ENCODE data around the gene TMEM19. TPM values are rescaled to one million over a fixed set of nuclear protein-coding genes. Genes with fewer than 3 reads are reported as not detected.
"Not testable (repeated sequence)": the region's sequence is repeated elsewhere in the genome, so short reads cannot be mapped to it uniquely, and the experiment has no call there.

The TMEM19 gene
- total RNA-seq, 1 experiment from 2014 or later = 30.5 TPM

DNA sequence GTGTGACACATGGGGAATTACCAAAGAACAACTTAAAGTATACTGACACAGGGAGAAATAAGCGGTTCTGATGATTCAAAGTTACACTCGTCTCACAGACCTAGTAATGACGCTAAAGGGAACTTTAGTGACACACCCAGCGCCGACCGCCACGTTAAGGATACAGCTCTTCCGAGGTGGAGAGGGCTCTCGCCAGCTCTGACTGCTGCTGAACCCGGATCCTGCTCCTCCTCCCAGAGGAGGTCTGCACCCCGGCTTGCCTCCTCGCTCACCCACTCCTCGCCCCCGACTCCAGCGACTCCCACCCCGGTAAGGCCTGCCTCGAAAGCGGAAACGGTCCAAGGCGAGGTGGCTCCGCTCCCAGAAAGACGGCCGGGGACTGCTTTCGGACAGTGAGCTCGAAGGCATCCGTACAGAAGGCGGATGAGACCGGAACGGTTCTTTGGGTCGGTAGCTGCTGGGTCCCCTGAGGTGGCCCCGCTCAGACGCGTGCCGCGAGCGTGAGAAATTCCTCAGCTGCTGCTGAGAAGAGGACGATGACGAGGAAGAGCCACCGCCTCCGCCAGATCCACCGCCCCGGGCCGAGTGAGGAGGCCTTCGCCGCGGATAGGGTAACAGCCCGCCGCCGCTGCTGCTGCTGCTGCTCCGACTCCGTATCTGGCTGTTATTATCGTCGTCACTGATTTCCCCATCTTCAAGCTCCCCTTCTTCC, 22.9 kb upstream of the TMEM19 start:
- DNase-seq = peak; percentile 59
- Histone ChIP-seq H3K27me3 (no peaks in the 10 kb centered on the region), H3K36me3 (peaks cover 39% of the 10 kb centered on the region), H3K4me3 (peak overlapping the region; percentile 89), H3K9me3 (no peaks in the 10 kb centered on the region)

DNA sequence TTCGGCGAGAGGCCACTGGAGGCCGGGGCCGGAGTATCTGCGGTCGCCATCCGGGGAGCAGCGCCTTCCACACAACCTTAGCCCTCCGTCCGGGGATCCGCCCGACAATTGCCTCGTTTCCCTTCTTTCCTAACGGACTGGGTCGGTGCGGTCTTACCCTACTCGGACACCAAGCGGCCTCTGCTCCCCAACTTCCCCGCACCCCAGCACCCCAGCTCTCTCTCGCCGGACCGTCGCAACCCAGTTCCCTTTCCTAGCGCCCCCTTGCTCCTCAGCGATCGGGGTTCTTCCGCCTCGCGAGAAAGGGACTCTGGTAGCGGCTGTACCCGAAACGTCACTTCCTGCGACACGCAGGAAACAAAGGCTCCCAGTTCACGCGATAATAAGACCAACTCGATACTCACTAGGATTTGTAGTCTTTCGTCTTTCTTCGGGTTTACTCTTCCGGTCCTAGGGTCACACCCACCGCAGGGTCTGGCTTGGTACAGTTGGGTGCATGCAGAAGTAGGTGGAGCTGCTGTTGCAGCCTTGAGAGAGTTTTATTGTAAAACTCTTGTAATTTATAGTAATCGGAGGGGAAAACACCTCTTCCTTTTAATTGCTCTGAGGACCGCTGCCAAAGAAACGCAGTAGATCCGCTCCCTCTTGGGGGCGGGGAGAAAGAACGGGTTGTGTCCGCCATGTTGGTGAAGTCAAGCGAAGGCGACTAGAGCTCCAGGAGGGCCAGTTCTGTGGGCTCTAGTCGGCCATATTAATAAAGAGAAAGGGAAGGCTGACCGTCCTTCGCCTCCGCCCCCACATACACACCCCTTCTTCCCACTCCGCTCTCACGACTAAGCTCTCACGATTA, 22.1 kb upstream of the TMEM19 start, which contains the start of the genes THAP2 and ZFC3H1:
Gene THAP2 (plus strand): TSS at position 741 of the 850 bp plus-strand sequence. CDS start 209 bp downstream, outside the sequence.
Gene ZFC3H1 (minus strand): TSS at position 288 of the 850 bp plus-strand sequence. CDS start 238 bp downstream, at position 50.
- Histone ChIP-seq H3K36me3 (peaks cover 33% of the 10 kb centered on the region), H3K4me3 (peak within 1 kb of the TSS; percentile 89), H3K9me3 (no peaks in the 10 kb centered on the region), H3K27me3 (no peaks in the 10 kb centered on the region)
- peak; percentile 96 for DNase-seq

DNA sequence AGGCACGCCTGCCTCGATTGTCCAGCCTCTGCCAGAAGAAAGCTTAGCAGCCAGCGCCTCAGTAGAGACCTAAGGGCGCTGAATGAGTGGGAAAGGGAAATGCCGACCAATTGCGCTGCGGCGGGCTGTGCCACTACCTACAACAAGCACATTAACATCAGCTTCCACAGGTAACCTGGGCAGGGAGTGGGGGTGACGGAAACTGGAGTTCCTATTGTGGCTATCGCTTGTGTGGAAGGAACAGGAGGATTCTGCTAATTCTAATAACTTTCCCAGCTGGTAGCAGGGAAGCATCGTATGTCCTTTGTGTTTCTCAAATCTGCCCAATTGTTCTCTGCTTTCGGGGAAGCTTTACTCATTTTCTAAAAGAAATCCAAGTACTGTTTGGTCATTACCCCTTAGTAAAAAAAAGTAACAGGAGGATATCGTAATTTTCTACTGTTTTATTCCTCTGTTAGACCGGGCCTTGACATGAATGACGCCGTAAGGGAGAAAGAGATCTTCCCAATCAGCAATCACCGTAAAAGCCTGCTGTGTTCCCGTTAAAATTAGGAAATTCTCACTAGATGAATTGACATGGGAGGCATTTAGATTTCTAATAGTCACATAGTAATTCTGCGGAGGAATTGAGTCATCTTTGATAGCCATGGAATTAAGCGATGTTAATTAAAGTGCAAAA, 21.3 kb upstream of the TMEM19 start:
- H3K4me3 ChIP-seq = peak overlapping the region; percentile 89
- peaks cover 25% of the 10 kb centered on the region for H3K36me3 ChIP-seq
- H3K27me3 ChIP-seq = no peaks in the 10 kb centered on the region
- no peak for DNase-seq
- H3K9me3 ChIP-seq = no peaks in the 10 kb centered on the region

DNA sequence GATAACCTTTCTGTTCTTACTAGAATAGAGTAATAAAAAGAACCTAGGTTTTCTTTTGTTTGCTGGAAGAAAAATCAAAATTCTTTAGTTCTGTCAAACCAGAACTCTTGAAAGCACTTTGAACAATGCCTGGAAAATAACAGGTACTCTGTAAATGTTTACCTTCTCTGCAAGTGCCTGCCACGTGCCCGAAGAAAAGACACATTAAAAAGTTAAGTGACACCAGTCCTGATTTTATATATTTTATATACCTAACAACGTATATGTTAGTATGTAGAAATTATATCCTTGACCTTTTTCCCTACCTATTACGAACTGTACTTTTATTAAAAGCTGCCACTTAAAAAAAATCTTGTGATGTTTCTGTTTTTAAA, 20.8 kb upstream of the TMEM19 start:
- no peaks in the 10 kb centered on the region for H3K27me3 ChIP-seq
- H3K4me3 ChIP-seq = peak overlapping the region; percentile 89
- peaks cover 20% of the 10 kb centered on the region for H3K36me3 ChIP-seq
- H3K9me3 ChIP-seq = no peaks in the 10 kb centered on the region
- DNase-seq = no peak

DNA sequence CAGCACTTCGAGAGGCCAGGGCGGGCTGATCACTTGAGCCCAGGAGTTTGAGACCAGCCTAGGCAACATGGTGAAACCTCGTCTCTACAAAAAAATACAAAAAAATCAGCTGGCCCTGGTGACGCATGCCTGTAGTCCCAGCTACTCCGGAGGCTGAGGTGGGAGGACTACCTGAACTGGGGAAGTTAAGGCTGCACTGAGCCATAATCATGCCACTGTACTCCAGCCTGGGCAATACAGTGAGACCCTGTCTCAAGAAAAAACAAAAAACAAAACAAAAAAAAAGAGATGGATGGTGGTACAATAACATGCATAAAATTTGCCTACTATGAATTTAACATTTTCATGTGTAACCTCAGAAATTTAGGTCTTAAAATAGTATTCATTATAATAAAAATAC, 19.6 kb upstream of the TMEM19 start:
- Histone ChIP-seq H3K4me3 (no peak overlapping the region), H3K36me3 (peaks cover 12% of the 10 kb centered on the region), H3K9me3 (no peaks in the 10 kb centered on the region), H3K27me3 (no peaks in the 10 kb centered on the region)
- no peak for DNase-seq

DNA sequence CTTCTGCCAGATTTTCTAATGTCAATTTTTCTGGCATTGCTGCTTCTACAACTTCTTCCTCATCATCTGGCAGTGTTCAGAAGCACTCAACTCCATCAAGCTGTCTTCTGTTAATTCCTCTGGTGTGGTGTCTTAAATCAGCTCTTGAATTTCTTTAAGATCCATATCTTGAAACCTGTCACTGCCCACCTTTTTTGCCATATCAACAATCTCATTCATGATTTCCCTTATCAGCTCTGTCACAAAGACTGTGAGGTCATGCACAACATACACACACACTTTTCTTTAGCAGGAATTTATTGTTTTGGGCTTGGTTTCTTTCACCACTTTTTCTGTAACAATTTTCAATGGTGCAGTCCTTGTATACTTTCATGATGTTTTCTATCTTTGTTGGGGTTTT, 14.6 kb upstream of the TMEM19 start:
- H3K27me3 ChIP-seq = no peaks in the 10 kb centered on the region
- H3K9me3 ChIP-seq = no peaks in the 10 kb centered on the region
- no peak overlapping the region for H3K4me3 ChIP-seq
- peaks cover 2% of the 10 kb centered on the region; the same call in 1 of the 2 replicates for H3K36me3 ChIP-seq
- DNase-seq = no peak

DNA sequence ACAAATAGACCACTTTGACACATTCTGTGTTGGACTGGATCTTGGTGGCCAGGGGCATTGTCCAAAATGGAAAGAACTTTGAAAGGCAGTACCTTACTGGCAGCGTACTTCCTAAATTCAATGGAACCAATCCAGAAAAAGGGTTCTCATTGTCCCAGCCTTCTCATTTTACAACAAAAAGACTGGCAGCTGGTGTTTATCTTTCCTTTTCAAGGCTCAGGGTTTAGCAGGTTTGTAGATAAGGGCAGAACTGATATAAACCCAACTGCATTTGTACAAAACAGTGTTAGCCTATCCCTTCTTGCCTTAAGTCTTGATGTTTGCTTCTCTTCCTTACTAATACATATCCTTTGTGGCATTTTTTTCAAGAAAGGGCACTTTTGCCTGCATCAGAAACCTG, 14.1 kb upstream of the TMEM19 start:
- Histone ChIP-seq H3K4me3 (no peak overlapping the region), H3K9me3 (no peaks in the 10 kb centered on the region), H3K36me3 (no peaks in the 10 kb centered on the region; the same call in 1 of the 2 replicates), H3K27me3 (no peaks in the 10 kb centered on the region)
- no peak for DNase-seq

DNA sequence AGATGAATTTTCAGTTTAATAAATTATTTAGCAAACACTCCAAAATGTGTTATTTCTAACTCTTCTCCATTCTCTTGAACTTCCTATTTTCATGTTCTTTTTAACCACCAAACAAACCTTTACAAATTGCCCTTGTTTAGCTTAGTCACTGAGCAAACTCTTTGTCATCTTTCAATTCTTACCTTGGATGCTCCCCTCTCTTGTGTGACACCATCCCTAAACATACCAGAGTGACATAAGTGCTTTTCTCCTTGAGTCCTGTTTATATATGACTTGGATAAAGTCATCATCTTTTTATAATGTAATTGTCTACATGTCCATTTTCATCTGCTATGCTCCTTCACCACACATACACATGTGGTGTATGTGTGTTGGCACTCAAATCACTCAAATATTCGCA, 3.4 kb upstream of the TMEM19 start:
- Histone ChIP-seq H3K36me3 (no peaks in the 10 kb centered on the region), H3K9me3 (no peaks in the 10 kb centered on the region), H3K4me3 (no peak overlapping the region), H3K27me3 (no peaks in the 10 kb centered on the region)
- no peak for DNase-seq

DNA sequence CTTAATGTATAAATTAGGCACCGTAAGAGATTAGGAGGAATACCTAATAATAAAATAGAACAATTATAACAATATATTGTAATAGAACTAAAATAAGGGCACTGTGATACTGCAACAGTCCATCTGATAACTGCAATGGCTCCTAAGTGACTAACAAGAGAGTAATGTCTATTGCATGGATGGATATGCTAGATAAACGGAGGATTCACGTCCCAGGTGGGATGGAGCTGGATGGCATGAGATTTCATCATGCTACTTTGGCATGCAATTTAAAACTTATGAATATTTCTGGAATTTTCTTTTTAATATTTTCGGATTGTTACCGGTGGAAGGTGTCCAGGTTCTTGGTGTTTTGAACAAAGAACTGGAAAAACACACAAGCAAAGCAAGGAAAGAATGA, 2.2 kb upstream of the TMEM19 start:
- Histone ChIP-seq H3K9me3 (no peaks in the 10 kb centered on the region), H3K27me3 (no peaks in the 10 kb centered on the region), H3K36me3 (no peaks in the 10 kb centered on the region), H3K4me3 (no peak overlapping the region)
- DNase-seq = no peak

DNA sequence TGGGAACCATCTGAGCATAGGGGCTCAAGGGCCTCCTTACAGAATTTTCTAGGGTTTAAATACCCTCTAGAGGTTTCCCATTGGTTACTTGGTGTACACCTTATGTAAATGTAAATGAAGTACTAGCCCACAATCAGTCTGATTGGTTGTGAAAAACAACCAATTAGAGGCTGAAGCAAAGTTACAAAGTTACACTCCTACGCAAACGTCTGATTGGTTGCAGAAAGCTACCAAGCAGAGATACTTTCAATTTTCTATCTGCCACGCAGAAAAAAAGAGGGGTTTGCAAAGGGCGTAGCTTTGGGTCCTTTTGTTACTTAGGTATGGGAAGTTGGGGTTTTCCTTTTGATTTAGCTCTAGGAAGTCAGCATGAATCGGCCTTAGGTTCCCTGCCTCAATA, 1.8 kb upstream of the TMEM19 start:
- Histone ChIP-seq H3K36me3 (no peaks in the 10 kb centered on the region), H3K9me3 (no peaks in the 10 kb centered on the region), H3K4me3 (no peak overlapping the region), H3K27me3 (no peaks in the 10 kb centered on the region)
- no peak for DNase-seq

DNA sequence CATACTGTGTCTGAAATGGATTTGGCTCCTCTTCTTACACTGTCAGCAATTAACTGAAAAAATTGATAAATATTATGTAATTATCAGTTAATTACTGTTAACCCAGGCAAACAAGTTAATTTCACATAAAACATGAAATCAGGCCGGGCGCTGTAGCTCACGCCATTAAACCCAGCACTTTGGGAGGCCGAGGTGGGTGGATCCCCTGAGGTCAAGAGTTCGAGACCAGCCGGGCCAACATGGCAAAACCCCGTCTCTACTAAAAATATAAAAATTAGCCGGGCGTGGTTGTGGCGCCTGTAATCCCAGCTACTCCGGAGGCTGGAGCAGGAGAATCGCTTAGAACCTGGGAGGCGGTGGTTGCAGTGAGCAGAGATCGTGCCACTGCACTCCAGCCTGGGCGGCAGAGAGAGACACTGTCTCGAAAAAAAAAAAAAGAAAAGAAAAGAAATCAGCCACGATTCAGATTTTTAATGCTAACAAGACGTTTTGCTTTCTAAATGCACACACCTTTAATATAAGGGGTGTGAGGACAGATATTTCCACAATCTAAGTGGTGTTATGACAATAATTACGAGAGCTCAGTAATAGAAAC, 473 bp upstream of the TMEM19 start:
- Histone ChIP-seq H3K9me3 (no peaks in the 10 kb centered on the region), H3K36me3 (no peaks in the 10 kb centered on the region), H3K27me3 (no peaks in the 10 kb centered on the region), H3K4me3 (peak overlapping the region; percentile 61)
- DNase-seq = peak; percentile 21

DNA sequence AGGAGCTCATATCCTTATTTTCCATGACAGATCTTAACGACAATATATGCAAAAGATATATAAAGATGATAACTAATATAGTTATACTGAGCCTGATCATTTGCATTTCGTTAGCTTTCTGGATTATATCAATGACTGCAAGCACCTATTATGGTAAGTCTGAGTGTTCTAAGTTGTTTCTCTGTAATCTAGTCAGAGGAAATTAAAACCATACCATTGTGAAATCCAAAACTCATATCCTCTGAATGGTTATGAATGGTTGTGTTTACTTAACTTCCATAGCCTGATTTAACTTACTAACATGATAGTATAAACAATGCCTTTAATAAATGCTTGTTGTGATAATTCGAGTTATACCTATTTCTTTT, 760 bp downstream of the TMEM19 start:
- Histone ChIP-seq H3K36me3 (no peaks in the 10 kb centered on the region), H3K27me3 (no peaks in the 10 kb centered on the region), H3K9me3 (no peaks in the 10 kb centered on the region), H3K4me3 (peak overlapping the region; percentile 61)
- no peak for DNase-seq

DNA sequence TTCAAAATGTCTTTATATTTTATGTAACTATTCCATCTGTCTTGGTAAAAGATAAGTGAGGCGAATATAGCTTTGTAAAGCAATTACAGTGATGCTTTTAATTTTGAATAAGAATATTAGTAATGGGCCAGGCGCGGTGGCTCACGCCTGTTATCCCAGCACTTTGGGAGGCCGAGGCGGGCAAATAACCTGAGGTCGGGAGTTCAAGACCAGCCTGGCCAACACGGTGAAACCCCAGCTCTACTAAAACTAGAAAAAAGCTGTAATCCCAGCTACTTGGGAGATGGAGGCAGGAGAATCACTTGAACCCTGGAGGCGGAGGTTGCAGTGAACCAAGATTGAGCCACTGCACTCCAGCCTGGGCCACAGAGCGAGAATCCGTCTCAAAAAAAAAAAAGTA, 1.3 kb downstream of the TMEM19 start:
- DNase-seq, H3K36me3 ChIP-seq, H3K27me3 ChIP-seq, H3K9me3 ChIP-seq: not testable (repeated sequence)
- peak overlapping the region; percentile 61 for H3K4me3 ChIP-seq

DNA sequence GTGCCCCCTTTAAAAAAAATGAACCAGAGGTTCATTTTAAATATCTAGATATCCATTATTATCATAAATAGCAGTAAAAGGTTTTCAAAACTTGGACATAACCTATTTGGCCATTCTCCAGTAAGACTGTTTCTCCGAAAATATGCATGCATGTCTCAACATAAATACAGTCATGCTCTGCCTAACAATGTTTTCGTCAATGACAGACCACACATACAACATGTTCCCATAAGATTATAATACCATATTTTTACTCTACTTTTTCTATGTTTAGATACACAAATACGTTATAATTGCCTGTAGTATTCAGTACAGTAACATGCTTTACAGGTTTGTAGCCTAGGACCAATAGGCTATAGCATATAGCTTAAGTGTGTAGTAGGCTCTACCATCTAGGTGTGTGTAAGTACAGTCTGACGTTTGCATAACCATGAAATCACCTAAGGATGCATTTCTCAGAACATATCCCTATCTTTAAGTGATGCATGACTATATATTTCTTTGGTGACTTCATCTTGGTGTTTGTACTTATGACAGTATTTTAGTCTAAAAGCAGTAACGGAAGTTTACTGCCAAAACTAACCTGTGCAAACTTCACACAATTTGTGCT, 3.2 kb downstream of the TMEM19 start:
- Histone ChIP-seq H3K36me3 (no peaks in the 10 kb centered on the region), H3K4me3 (no peak overlapping the region), H3K27me3 (no peaks in the 10 kb centered on the region), H3K9me3 (no peaks in the 10 kb centered on the region)
- DNase-seq = no peak

DNA sequence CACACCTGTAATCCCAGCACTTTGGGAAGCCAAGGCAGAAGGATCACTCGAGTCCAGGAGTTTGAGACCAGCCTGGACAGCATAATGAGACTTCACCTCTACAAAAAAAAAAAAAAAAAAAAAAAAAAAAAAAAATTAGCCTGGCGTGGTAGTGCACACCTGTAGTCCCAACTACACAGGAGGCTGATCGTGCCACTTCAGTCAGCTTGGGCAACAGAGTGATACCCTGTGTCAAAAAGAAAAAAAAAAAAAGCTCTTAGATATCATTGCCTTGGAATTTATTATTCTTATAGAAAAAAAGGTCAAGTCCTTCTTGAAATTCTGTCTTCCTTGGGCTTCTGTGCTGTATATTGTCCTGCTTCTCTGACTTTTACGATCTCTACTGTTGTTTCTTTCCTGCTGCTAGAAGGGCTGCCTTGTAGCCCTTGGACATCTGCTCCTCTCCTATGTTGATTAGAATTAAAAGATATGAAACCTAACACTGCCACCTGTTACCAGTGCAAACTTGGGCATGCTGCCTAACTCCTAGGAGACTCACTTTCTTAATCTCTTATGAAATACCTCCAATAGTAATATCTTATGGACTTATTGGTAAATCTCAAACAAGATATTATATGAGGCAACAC, 5.7 kb downstream of the TMEM19 start:
- Histone ChIP-seq H3K9me3 (no peaks in the 10 kb centered on the region), H3K27me3 (no peaks in the 10 kb centered on the region), H3K4me3 (no peak overlapping the region), H3K36me3 (no peaks in the 10 kb centered on the region)
- DNase-seq = no peak

DNA sequence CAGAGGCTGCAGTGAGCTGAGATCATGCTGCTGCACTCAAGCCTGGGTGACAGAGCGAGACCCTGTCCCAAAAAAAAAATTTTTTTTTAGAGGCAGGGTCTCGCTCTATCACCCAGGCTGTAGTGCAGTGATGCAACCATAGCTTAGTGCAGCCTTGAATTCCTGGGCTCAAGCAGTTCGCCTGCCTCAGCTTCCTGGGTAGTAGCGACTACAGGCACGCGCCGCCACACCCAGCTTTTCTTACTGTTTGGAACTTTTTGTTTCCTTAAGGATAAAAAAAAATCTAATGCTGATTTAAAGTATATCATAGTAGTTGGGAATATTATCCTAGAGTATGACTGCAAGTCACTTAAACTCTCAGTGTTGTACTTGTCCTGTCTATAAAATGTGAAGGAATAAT, 7.2 kb downstream of the TMEM19 start:
- Histone ChIP-seq H3K9me3 (no peaks in the 10 kb centered on the region), H3K4me3 (no peak overlapping the region), H3K36me3 (0 out of 2 replicates have a peak, but pooled peaks cover 2% of the 10 kb centered on the region), H3K27me3 (no peaks in the 10 kb centered on the region)
- no peak for DNase-seq
